Ecto neural progenitor cell (in vitro differentiated cells): ENCODE data around the gene CWC15.
"Not testable (repeated sequence)": the region's sequence is repeated elsewhere in the genome, so short reads cannot be mapped to it uniquely, and the experiment has no call there.

Experiments
- DNase-seq: peaks from one replicate; pipeline ENCODE4 v3.0.0-alpha.2; 2018; ENCODE audit warnings: low spot score

Gene CWC15

GRCh38 chr11:94973099-94973968 is at the start of gene CWC15, which contains the start of gene KDM4D:
Gene CWC15 (minus strand): TSS chr11:94973556. CDS start chr11:94972185, 1,371 bp downstream.
Gene KDM4D (plus strand): TSS chr11:94973709. CDS start chr11:94997373, 23,664 bp downstream.
- DNase-seq: peak; percentile 94

- not testable (repeated sequence) for DNase-seq
Measured at GRCh38 chr11:95021468-95021867, 48.1 kb upstream of the CWC15 start.

GRCh38 chr11:95016139-95016538 is 42.8 kb upstream of the CWC15 start:
- DNase-seq: no peak

GRCh38 chr11:95014184-95014821 is 40.9 kb upstream of the CWC15 start:
- no peak for DNase-seq

GRCh38 chr11:95011376-95011775 is 38.0 kb upstream of the CWC15 start:
- no peak for DNase-seq

- DNase-seq: no peak
Measured at GRCh38 chr11:95005642-95006041, 32.3 kb upstream of the CWC15 start.

GRCh38 chr11:95003716-95004115 is 30.4 kb upstream of the CWC15 start:
- no peak for DNase-seq

GRCh38 chr11:94998285-94998684 is 24.9 kb upstream of the CWC15 start:
- DNase-seq: no peak

- DNase-seq: no peak
Measured at GRCh38 chr11:94997437-94997836, 24.1 kb upstream of the CWC15 start.

GRCh38 chr11:94993400-94993943 is 20.1 kb upstream of the CWC15 start:
- DNase-seq: no peak

GRCh38 chr11:94988748-94989147 is 15.4 kb upstream of the CWC15 start:
- no peak for DNase-seq

- DNase-seq: no peak
Measured at GRCh38 chr11:94987378-94987777, 14.0 kb upstream of the CWC15 start.

GRCh38 chr11:94975599-94975998 is 2.2 kb upstream of the CWC15 start:
- no peak for DNase-seq

- no peak for DNase-seq
Measured at GRCh38 chr11:94974178-94974577, 822 bp upstream of the CWC15 start.

GRCh38 chr11:94972700-94973098 is 657 bp downstream of the CWC15 start:
- no peak for DNase-seq

GRCh38 chr11:94968334-94968958 is 4.9 kb downstream of the CWC15 start:
- no peak for DNase-seq

GRCh38 chr11:94964934-94965333 is 8.4 kb downstream of the CWC15 start:
- no peak for DNase-seq

- DNase-seq: no peak
Measured at GRCh38 chr11:94961255-94961654, 12.1 kb downstream of the CWC15 start.

- DNase-seq: no peak
Measured at GRCh38 chr11:94960488-94960887, 12.9 kb downstream of the CWC15 start.

GRCh38 chr11:94959179-94959578 is 14.2 kb downstream of the CWC15 start:
- DNase-seq: no peak

- DNase-seq: no peak
Measured at GRCh38 chr11:94958121-94958696, 15.1 kb downstream of the CWC15 start.

GRCh38 chr11:94956963-94957362 is 16.4 kb downstream of the CWC15 start:
- no peak for DNase-seq
